Measurements from ENCODE around the gene DNAH14.
"Not testable (repeated sequence)": the region's sequence is repeated elsewhere in the genome, so short reads cannot be mapped to it uniquely, and the experiment has no call there.

DNA sequence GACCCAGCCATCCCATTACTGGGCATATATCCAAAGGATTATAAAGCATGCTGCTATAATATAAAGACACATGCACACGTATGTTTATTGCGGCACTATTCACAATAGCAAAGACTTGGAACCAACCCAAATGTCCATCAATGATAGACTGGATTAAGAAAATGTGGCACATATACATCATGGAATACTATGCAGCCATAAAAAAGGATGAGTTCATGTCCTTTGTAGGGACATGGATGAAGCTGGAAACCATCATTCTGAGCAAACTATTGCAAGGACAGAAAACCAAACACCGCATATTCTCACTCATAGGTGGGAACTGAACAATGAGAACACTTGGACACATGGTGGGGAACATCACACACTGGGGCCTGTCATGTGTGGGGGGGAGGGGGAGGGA lies 457.4 kb downstream of the DNAH14 start:
- TF ChIP-seq, protein P1, sequence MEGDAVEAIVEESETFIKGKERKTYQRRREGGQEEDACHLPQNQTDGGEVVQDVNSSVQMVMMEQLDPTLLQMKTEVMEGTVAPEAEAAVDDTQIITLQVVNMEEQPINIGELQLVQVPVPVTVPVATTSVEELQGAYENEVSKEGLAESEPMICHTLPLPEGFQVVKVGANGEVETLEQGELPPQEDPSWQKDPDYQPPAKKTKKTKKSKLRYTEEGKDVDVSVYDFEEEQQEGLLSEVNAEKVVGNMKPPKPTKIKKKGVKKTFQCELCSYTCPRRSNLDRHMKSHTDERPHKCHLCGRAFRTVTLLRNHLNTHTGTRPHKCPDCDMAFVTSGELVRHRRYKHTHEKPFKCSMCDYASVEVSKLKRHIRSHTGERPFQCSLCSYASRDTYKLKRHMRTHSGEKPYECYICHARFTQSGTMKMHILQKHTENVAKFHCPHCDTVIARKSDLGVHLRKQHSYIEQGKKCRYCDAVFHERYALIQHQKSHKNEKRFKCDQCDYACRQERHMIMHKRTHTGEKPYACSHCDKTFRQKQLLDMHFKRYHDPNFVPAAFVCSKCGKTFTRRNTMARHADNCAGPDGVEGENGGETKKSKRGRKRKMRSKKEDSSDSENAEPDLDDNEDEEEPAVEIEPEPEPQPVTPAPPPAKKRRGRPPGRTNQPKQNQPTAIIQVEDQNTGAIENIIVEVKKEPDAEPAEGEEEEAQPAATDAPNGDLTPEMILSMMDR (IDR thresholded peaks at IDR 0.05; ENCODE audit: extremely low read depth in 1 of 2, insufficient read depth in 1 of 2, low read depth in 1 of 2, low read length in 2 of 2): not testable (repeated sequence)
- TF ChIP-seq, protein P2, sequence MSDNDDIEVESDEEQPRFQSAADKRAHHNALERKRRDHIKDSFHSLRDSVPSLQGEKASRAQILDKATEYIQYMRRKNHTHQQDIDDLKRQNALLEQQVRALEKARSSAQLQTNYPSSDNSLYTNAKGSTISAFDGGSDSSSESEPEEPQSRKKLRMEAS (IDR thresholded peaks at IDR 0.05; ENCODE audit: insufficient read depth, insufficient read length): not testable (repeated sequence)

Data from endothelial cell of umbilical vein (primary cell).